Fibroblast of the aortic adventitia (primary cell): Measurements from ENCODE around the gene GRB7. TPM values are rescaled to one million over a fixed set of nuclear protein-coding genes. Genes with fewer than 3 reads are reported as not detected.
A peak's percentile ranks its signal among the peaks of the same experiment; 100 is the strongest.

Experiments used
- DNase-seq: peaks from one replicate; pipeline ENCODE4 v3.0.0-alpha.2; 2010; ENCODE audit warnings: low read depth
- H3K4me3 ChIP-seq: 2 replicates; pipeline ENCODE4 v1.5.1; 2011; ENCODE audit warnings: low read depth, mild to moderate bottlenecking, control low read depth, low read length, moderate library complexity
- total RNA-seq: library from RNA; depleted of rRNA; stranded (reverse); fragments of >200 nt; gene quantifications from 2 replicates; pipeline ENCODE4 v1.2.3, GENCODE V29; 2012; ENCODE audit warnings: low replicate concordance
- TF ChIP-seq, protein P1 (sequence below): IDR thresholded peaks from 2 replicates; pipeline ENCODE4 v1.5.1; 2011; ENCODE audit warnings: mild to moderate bottlenecking, low read length, control low read depth, inconsistent platforms; ENCODE audit not compliant: insufficient read depth

GRB7 gene
- total RNA-seq, 1 donor: 1.7 TPM

DNA sequence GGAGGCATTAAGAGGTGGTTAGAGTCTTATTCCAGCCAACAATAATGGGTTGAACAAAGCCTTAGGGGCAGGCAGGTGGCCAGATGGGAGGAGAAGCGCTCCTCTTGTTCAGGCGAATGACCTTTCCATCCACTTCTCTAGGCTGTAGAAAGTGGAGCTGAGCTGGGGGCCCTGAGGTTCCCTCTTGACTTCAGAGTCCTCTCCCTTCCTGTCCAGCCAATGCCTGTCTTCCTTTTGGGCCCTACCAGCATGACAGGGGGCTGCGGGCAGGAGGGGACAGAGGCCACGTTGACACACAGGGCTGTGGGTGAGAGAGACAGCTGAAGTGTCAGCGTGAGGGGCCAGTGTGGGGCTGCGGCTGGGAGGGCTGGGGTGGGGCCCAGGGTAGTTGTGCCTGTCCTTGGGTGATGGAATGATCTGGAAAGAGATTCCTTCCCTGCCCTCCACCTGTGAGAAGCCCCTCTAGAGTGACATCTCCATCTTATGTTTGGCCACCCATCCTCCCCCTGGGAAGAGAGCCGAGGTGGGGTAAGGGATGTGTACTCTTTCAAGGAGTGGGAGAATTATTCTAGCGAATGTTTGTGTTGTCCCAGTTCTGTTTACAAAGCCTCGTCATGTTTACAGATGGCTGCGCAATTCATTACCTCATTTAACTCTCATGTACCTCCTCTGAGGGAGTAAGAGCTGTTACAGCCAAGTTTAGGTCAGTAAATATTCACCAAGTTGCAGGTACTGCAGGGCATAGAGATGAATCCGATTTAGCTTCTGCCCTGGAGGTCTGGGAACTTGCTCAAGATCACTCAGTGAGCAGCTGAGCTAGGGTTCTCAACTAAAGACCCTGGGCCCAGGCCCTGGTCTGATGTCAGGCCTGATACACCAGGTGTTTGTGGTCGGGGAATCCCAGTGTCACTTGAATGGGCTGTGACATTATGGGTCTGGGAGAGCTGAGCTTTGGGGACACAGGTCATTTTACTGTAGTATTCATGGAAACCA, 34.5 kb upstream of the GRB7 start:
- no peak overlapping the region for H3K4me3 ChIP-seq
- TF ChIP-seq, protein P1, sequence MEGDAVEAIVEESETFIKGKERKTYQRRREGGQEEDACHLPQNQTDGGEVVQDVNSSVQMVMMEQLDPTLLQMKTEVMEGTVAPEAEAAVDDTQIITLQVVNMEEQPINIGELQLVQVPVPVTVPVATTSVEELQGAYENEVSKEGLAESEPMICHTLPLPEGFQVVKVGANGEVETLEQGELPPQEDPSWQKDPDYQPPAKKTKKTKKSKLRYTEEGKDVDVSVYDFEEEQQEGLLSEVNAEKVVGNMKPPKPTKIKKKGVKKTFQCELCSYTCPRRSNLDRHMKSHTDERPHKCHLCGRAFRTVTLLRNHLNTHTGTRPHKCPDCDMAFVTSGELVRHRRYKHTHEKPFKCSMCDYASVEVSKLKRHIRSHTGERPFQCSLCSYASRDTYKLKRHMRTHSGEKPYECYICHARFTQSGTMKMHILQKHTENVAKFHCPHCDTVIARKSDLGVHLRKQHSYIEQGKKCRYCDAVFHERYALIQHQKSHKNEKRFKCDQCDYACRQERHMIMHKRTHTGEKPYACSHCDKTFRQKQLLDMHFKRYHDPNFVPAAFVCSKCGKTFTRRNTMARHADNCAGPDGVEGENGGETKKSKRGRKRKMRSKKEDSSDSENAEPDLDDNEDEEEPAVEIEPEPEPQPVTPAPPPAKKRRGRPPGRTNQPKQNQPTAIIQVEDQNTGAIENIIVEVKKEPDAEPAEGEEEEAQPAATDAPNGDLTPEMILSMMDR: no peak
- peak; percentile 41 for DNase-seq

DNA sequence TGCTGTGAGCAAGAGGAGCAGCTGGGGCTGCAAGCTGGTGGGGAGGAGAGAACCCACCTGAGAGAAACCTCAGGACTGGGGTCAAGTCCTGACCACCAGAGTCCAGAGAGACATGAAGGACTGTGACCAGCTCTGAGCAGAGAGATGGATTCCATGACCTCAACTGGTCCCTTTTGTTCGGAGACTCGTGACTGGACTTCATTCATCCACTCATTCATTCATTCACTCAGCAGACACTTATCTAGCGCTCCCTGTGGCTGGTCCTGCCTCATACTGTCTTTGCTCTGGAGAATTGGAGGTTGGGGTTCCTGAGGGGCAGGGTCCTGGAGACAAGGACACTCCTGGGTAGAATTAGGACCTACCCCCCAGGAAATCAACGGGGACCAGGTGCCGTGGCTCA, 33.8 kb upstream of the GRB7 start:
- no peak for DNase-seq
- TF ChIP-seq, protein P1: no peak
- no peak overlapping the region for H3K4me3 ChIP-seq

DNA sequence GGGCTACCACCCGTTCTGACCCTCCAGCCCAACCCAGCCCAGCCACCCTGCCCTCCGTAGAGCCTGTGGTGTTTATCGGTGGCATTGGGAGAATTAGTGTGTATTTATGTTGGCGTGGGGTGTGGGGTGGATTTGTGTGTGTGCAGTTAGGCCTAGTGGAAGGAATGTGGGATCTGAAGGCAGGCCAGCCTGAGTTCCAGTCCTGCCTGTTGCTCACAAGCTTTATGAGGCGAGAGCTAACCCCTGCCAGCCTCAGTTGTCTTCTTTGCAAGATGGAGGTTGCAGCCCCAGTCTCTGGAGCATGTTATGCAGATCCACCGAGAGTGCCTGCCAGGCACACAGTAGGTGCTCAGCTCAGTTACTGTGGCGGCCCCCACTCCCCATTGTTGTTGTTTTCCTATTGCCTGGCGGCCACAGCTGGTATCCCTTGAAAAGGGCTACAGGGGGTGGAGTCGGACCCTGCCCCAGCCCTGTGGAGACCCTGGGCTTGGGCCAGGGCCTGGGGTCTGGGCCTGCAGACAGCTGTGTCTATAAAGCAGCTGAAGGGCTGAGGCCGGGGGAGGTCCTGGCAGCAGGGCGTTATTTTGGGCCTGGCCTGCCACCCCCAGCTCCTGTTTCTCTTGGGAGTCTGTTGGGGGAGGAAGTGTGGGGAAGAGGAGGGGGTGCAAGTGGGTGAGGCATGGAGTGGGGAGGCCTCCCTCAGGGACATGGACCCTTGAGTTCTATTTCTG, 32.8 kb upstream of the GRB7 start:
- H3K4me3 ChIP-seq: no peak overlapping the region
- DNase-seq: peak; percentile 64
- TF ChIP-seq, protein P1: peak; percentile 52

DNA sequence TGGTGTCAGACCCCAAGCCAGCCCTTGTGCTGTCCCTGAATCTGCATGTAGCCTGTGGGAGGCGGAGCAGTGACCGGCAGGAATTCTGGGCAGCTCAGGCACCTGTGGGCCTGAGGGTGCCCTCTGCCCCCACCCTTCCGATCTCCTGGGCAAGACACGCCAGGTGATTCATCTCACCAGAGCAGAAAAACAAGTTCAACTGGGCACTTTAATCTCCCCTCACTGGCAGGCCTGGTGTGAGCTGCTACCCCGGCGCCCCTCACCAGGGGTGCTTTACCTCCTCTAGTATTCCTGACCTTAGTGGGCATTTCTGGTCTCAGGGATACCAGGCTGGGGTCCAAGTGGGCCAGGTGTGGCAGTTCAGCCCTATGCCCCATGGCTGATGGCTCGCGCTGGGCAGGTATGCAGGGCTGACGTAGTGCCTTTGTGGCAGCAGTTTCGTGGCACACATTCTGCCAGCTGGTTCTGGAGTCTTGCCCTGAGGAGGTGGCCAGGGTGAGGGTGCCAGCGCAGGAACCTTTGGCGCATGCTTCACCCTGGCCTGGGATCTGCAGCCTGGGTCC, 31.9 kb upstream of the GRB7 start:
- DNase-seq: no peak
- no peak overlapping the region for H3K4me3 ChIP-seq
- TF ChIP-seq, protein P1: no peak

DNA sequence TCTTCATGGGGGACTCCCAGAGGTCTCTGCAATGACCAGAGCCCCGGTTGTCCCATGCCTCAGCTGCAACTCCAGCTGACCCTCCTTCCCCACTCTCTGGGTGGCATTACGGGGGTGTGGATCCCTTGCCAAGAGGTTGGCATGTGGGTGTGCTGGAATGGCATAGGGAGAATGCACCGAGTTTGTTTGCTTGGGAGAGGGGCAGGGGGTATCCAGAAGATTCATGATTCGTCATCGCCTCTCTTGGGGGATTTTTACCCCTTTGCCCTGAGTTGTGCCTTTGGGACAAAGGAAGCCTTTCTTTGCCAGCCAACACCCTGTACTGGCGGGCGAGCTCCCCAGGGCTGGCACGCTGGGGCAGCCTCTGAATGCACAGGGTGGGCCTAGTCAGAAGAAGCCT, 31.4 kb upstream of the GRB7 start:
- no peak overlapping the region for H3K4me3 ChIP-seq
- TF ChIP-seq, protein P1: no peak
- no peak for DNase-seq

DNA sequence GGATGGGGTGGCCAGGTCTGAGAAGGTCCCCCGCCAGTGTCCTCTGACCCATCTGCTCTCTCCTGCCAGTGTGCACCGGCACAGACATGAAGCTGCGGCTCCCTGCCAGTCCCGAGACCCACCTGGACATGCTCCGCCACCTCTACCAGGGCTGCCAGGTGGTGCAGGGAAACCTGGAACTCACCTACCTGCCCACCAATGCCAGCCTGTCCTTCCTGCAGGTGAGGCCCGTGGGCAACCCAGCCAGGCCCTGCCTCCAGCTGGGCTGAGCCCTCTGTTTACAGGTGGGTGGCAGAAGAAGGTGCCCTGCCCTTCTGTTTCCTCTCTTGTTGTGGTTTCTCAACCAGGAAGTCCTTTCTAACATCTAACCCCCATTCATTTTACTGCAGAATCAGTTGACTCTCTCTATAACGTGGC, 30.8 kb upstream of the GRB7 start:
- TF ChIP-seq, protein P1: no peak
- H3K4me3 ChIP-seq: no peak overlapping the region
- no peak for DNase-seq
